NCI-H2081 (cell line): Measurements from ENCODE around the gene RBM41.
"Not testable (repeated sequence)": the region's sequence is repeated elsewhere in the genome, so short reads cannot be mapped to it uniquely, and the experiment has no call there.

Experiments used
- DNase-seq, 2 experiments: peaks; one replicate each; lab custom pipeline; 2025; lab: John Stamatoyannopoulos, UW

RBM41 gene

DNA sequence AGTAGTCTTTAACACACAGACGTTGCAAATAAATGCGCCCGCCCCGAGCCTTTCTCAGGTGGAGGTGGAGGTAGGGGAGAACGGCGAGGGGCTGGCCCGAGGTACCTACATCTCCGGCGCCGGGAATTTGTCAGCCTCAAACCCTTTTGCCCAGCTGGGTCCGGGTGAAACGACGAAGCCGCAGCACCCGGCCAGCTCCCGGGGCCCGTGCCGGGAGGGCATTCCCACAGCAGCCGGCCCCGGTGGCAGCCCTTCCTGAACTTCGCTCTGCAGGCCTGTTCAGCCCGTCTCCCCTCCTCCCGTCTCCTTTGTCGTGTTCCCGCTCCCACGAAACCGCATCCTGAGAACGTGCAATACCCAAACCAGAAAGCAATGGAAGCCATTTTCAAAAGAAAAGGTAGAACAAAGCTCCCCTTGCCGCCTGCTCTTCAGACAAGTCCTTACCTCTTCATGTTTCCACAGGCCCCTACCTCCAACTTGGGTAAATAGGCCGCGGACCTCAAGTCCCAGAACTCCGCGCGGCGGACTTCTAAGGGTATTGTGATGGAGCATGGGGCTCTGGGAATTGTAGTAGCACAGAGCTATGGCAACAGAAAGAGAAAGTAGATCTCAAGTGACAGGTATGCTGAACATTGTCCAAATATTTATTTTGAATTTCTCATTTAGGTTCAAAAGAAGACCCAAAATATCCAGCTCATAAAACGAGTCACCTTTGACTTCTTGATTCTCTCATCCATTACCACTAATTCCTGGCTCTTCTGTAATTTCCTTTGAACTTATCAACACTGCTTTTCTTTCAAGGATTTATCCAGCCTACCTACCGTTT, at the start of gene RBM41:
Gene RBM41 (minus strand): TSS at position 501 of the 826 bp plus-strand sequence. CDS start 49 bp downstream, at position 452.
- DNase-seq: peak; percentile 80 to 92

DNA sequence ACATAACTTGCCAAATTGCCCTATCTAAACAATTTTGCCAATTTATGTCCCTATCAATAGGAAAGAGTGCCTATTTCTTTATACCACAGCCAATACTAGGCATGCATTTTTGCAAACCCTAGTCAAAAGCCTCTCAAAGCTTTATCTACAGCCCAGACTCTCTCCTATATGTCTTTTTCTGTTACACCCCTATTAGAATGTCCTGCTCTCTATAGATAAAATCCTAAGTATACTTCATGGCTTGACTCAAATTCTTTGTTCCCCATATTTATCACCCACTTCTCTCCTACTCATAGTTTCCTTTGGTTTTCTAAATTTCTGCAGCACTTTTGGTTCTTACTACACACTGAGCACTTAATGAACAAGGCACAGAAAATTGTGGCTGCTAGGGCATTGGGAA, 49.6 kb upstream of the RBM41 start:
- DNase-seq: no peak

DNA sequence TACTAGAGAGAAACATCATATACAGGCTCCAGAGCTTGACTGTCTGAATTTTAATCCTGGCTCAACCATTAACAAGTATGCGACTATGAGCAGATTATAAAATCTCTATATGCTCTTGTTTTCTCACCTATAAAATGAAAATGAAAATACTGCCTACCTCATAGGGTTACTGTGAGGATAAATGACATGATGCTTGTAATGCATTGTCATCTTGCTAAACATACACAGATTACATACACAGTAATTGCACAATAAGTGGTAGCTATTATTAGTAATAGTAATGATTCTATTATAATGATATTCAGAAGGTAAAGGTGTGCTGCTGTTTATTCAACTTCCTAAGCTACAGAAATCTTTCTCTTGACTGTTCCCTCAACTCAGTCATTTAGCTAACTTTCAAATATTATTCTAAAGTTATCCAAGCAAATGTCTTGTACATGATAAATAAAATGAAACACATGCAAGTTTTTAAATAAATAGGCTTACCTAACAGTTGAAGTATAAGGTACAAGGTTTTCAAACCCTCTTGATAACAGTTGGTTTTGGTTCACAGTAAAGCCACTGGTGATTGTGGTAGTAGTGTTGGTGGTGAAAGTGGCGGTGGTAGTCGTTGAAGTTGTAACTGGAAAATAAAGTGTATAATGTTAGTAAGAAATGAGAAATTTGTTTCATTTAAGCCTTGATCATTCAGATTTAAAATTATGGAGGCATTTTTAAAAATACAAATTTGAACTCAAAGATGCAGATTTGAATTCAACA, 48.7 kb upstream of the RBM41 start:
- DNase-seq: no peak

DNA sequence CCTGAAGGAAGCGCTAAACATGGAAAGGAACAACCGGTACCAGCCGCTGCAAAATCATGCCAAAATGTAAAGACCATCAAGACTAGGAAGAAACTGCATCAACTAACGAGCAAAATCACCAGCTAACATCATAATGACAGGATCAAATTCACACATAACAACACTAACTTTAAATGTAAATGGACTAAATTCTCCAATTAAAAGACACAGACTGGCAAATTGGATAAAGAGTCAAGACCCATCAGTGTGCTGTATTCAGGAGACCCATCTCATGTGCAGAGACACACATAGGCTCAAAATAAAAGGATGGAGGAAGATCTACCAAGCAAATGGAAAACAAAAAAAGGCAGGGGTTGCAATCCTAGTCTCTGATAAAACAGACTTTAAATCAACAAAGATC, 39.0 kb upstream of the RBM41 start:
- not testable (repeated sequence) for DNase-seq

DNA sequence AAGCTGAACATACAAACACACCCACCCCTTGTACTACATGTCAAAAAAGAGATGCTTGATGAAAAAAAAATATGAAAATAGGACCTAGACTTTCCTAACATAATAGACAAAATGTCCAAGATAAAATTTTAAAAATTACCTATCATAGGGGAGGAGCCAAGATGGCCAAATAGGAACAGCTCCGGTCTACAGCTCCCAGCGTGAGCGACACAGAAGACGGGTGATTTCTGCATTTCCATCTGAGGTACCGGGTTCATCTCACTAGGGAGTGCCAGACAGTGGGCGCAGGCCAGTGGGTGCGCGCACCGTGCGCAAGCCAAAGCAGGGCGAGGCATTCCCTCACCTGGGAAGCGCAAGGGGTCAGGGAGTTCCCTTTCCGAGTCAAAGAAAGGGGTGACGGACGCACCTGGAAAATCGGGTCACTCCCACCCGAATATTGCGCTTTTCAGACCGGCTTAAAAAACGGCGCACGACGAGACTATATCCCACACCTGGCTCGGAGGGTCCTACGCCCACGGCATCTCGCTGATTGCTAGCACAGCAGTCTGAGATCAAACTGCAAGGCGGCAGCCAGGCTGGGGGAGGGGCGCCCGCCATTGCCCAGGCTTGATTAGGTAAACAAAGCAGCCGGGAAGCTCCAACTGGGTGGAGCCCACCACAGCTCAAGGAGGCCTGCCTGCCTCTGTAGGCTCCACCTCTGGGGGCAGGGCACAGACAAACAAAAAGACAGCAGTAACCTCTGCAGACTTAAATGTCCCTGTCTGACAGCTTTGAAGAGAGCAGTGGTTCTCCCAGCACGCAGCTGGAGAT, 37.2 kb upstream of the RBM41 start:
- DNase-seq: not testable (repeated sequence)

DNA sequence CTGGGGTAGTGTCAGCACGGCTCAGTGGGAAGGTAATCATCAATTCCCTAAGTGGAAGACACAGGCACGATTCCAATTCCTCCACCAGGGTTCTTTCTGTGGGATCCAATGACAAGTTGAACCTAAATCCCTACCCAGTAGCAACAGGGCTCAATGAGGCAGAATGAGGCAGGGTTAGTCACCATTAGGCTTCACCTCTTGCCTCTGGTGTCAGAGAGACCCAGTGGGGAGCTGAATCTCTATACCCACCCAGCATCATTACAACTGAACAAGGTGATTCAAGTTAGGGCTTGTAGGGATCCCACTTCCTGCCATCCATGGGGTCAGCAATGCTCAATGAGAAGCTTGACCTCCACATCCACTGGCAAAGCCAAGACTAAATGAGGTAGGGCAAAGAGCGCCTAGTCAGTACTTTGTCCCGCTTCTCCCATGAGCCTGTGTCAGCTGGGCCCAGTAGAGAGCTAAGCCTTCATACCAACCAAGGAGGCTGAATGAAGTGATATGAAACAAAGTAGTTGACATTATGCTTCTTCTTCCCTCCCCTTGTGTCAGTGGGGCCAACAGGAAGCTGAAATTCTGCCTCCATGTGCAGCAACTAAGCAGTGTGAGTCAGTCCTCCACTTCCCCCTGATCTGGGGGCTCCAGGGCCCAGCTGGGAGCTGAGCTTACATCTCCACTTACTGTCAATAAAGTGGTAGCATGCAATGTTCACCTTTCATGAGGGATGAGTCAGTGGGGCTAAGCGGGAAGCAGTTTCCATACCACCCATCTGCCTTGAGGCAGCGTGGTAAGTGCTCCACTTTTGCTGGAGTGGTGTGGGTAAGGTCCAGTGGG, 36.4 kb upstream of the RBM41 start:
- peak in 1 of 2 experiments; percentile 29 for DNase-seq

DNA sequence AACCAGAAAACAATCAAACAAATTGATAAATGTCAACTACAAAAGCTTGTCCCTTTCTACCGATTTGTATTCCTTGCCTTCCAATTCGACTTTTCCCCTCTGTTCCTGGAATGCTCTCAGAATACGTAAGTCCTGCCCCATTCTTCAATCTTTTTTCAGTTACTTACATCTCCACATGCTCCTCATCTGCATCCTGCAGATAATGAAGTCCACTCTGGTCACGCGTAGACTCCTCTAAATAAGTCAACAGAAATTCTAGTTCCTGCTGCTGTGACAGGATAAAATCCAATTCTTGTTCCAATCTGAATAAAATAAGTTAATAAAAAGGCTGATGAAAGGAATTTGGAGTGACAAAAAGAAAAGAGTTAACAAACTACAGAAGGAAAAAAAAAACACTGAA, 34.4 kb upstream of the RBM41 start:
- no peak for DNase-seq

DNA sequence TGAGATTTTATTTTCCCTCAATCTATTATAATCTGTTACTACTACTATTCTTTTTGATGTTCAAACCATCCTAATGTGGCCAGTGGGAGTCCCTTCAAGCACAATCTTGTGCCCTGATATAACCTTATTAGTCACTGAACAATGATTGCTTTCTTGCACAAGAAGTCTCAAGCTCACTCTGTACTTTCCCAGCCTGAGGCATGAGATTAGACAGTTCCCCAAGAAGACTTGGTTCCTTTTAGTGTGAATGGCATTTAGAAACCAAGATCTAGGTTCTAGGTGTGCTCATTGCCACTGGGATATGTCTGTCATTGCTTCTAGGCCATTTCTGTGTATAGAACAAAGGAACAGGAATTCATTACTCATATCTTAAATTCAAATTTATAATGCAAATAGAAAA, 28.0 kb upstream of the RBM41 start:
- no peak for DNase-seq

DNA sequence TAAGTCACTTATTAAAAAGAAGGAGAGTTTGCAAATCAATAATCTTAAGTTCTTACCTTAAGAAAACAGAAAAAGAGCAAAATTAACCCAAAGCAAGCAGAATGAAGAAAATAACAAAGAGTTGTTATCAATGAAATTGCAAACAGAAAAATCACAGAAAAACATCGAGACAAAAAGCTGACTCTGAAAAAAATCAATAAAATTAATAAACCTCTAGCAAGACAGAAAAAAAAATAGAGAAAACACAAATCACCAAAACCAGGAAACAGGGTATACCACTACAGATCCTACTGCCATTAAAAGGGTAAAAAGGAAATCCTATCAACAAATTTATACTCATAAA, 17.3 kb upstream of the RBM41 start:
- no peak for DNase-seq

DNA sequence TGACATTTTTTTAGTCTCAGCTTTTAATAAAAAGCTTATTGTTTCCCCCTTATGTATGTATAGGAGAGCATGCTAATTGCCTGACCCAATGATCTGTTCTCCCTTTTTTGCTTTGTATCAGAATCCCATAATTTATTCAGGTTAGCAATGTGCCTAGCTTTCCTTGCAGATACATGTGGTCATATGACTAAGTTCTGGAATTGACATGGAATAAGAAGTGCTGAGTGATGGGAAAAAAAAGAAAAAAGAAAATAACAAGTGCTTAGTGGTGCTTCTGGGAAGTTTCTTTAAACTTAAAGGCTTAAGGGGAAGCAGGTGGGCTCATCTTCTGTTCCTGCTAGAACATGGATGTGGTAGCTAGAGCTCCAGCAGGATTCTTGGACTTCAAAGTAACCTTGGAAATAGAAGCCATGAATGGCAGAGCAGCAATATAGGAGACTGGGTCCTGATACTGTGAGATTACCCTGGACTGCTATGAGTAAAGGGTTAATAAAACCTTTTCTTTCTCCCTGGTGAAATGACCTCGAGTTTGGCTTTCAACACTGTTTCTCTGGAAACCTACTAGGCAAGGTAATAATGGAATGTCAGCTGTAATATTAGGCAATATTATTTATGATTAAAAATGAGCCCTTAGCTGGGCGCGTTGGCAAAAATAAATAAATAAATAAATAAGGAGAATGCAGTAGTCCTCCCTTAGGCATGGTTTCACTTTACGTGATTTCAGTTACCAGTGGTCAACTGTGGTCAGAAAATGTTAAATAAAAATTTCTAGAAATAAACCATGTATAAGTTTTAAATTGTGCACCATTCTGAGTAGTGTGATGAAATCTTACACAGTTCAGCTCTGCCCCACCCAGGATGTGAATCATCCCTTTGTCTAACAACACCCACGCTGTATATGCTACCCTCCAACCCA, 16.7 kb upstream of the RBM41 start:
- DNase-seq: no peak

DNA sequence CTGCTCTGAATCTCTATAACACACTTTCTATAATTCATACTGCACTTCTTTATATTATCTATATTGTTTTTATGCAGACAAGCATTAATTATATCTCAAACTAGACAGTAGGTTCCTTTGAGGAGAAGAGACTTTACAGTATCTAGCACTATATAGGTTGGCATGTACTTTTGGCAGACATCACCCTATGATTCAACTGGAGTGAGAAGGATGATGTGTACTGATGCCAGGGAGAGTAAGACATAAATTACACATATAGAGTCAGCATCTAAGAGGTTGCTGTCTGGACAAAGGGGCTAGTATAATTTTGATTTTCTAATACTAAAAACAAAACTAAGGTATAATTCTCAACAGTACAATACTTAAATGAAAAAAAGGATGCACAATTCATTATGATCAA, 5.1 kb upstream of the RBM41 start:
- no peak for DNase-seq

DNA sequence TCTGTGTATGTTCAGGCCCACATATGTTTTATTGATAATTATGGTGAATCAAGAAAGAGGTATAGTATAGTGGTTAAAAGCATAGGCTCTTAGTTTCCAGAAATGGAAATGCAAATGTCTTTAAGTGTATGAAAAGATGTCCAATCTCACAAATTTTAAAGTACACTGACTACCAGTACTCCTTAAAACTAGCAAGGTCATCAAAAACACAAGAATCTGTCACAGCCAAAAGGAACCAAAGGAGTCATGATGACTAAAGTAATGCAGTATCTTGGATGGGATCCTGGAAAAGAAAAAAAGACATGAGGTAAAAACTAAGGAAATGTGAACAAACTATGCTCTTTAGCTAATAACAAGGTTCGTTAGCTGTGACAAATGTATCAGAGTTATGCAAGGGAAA, 661 bp upstream of the RBM41 start:
- DNase-seq: no peak

DNA sequence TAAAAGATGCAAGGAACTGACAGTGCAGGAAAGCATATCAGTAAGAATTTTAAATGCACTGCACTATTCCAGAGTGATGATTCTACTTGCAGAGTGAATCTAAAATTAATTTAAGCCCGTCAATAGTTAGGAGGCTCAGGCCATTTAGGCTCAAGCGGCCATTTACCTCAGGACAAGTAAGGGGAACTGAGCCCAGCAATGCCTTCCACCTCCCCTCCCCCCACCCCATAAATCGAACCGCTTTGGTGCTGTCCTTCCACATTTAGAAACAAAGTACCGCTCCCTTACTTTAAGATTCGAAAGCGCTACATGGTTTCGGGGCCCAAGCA, 665 bp downstream of the RBM41 start:
- DNase-seq: no peak

DNA sequence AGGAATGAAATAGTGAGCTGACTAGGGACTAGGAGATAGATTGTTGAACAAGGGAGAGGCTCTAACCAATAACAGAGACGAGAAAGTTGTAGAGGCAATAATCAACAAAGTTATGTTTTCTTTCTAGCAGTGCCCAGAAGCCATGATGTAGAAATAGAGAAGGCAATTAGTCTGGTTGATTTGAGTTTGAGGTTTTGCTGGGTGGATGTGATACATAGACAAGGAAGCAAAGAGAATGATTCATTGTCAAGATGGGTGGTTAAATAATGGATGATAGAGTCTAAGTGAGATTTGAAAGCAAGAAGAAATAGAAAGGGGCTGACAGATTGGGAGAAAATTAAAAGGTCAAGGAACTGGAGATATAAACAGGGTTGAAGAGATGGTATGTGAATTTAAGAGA, 11.2 kb downstream of the RBM41 start:
- DNase-seq: no peak

DNA sequence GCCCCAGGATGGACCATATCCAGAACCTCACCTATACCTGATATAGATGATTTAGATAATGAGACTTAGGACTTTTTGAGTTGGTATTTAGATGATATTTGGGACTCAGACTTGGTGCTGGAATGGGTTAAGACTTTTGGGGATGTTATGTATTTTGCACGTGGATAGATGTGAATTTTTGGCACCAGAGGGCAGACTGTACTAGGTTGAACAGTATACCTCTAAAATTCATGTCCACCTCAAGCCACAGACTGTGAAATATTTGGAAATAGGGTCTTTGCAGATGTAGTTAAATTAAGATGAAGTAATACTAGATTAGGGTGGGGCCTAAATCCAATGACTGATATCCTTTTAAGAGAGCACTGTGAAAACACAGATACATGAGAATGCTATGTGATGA, 15.6 kb downstream of the RBM41 start:
- no peak for DNase-seq

DNA sequence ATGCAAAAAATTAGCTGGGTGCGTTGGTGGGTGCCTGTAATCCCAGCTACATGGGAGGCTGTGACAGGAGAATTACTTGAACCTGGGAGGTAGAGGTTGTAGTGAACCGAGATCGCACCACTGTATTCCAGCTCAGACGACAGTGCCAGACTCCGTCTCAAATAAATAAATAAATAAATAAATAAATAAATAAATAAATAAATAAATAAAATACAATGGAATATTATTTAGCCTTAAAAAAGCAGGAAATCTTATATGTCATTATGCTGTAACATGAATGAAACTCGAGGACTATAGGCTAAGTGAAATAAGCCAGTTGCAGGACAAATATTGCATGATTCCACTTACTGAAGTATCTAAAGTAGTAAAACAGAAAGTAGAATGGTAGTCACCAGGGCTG, 42.5 kb downstream of the RBM41 start:
- no peak for DNase-seq

DNA sequence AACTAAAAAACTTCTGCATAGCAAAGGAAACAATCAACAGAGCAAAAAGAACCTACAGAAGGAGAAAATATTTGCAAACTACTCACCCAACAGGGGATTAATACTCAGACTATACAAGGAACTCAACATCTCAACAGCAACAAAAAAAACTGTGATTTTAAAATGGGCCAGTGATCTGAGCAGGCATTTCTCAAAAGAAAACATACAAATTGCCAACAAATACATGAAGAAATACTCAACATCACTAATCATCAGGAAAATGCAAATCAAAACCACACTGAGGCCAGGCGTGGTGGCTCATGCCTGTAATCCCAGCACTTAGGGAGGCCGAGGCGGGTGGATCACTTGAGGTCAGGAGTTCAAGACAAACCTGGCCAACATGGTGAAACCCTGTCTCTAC, 60.9 kb downstream of the RBM41 start:
- DNase-seq: not testable (repeated sequence)

DNA sequence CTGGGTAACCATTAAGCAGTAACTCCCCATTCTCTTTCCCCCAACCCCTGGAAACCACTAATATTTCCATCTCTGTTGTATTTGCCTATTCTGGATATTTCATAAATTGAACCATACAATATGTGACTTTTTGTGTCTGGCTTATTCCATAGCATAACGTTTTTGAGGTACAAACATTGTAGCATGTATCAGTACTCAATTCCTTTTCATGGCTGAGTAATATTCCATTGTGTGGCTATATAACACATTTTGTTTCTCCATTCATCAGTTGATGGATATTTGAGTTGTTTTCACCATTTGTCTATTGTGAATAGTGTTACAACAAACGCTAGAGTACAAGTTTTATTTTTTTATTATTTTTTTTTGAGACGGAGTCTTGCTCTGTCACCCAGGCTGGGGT, 63.6 kb downstream of the RBM41 start:
- no peak for DNase-seq

DNA sequence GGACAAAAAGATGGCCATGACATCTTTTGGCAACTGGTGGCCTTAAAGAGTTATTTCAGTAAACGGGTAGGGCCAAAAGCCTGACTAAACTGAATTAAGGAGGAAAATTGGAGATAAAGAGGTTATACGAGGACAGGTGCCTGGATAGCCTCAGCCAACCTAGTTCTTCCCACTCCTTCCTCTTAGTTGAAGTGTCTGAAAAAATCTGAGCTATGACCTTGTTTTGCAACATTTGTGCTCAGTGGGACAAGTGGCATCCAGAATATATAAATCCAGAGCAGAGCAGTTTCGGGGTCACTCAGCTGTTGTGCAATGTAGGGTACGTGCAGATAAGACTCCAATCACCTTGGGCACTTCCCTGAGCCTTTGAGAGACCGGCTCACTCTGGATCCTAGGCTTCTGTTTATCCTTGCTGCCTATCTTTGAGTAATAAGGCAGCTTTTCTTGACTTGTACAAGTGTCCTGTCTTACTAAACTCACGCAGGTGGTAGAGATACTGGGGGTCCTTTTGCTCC, 68.4 kb downstream of the RBM41 start:
- no peak for DNase-seq

DNA sequence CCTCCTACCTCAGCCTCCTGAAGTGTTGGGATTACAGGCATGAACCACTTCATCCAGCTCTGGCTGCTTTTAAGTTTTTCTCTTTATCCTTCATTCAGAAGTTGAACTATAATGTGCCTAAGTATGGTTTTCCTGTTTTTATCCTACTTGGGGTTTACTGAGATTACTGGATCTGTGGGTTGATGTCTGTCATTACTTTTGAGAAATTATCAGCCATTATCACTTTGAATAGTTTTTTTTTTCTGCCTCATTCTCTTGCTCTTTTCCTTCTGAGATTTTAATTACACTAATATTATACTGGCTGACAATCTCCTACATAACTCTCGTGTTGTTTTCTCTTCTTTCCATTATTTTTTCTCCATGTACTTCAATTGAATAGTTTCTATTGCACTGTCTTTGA, 71.0 kb downstream of the RBM41 start:
- DNase-seq: no peak

DNA sequence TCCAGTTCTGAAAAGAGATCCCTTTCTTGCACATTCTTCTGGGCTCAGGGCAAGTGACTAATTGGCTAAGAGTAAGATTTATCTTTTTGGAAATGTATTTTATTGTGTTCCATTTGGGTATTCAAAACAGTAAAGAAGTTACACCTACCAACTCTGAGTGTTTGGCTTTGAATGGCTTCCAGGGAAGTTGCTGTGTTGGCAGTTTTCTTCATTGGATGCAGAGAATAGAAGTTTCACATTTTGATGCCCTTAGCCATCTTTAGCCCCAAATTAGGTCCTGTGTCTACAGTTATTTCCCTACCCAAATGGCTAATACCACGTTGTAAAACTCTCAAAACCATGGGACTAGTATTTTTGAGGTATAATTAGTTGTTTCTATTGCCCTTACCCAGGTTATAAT, 88.9 kb downstream of the RBM41 start:
- DNase-seq: no peak
